Stomach (tissue), 9 donors: ENCODE measurements around the gene BCAP29. TPM values are rescaled to one million over a fixed set of nuclear protein-coding genes. Genes with fewer than 3 reads are reported as not detected.

Experiments
- DNase-seq, 2 donors: peaks; one replicate each; pipeline versions ENCODE4 v3.0.0 to v3.0.0-alpha.2; 2013 to 2019
- H3K27ac ChIP-seq, 5 donors: fragments of 200-600 bp in 4 of 5; sonication (generic) in 4 of 5; one replicate each; pipeline ENCODE4 v1.5.1; 2013 to 2019; ENCODE audit warnings: mild to moderate bottlenecking in 1 of 5, moderate library complexity in 1 of 5
- H3K27me3 ChIP-seq, 3 donors: fragments of 200-600 bp; sonication (generic); one replicate each; pipeline ENCODE4 v1.5.1; 2017 to 2019; ENCODE audit warnings: mixed run types in 1 of 3
- H3K36me3 ChIP-seq, 4 donors: fragments of 200-600 bp; sonication (generic); 1 replicate in 3 of 4; 2 replicates in 1 of 4; pipeline ENCODE4 v1.5.1; 2016 to 2019
- H3K4me1 ChIP-seq, 4 donors: fragments of 200-600 bp; sonication (generic); one replicate each; pipeline ENCODE4 v1.5.1; 2016 to 2019
- H3K4me3 ChIP-seq, 4 donors: fragments of 200-600 bp; sonication (generic) in 3 of 4; one replicate each; pipeline ENCODE4 v1.5.1; 2016 to 2019; ENCODE audit warnings: mild to moderate bottlenecking in 1 of 4
- H3K9me3 ChIP-seq, 4 donors: fragments of 200-600 bp; sonication (generic); one replicate each; pipeline ENCODE4 v1.5.1; 2016 to 2019
- EP300 ChIP-seq: sonication (generic); formaldehyde crosslinking; IDR thresholded peaks from one replicate; pipeline ENCODE4 v1.6.1; 2017; ENCODE audit warnings: antibody characterized with exemption
- POLR2A ChIP-seq, 4 donors: fragments of 450-650 bp; IDR thresholded peaks; one replicate each; pipeline ENCODE4 v1.6.1; 2016; ENCODE audit warnings: antibody characterized with exemption in 4 of 4, control low read depth in 2 of 4, mild to moderate bottlenecking in 1 of 4, moderate library complexity in 1 of 4
- POLR2AphosphoS5 ChIP-seq, 3 donors: sonication (generic); formaldehyde crosslinking; IDR thresholded peaks; one replicate each; pipeline ENCODE4 v1.6.1; 2016; ENCODE audit warnings: antibody characterized with exemption in 3 of 3
- WGBS, 5 donors: extraction: QIAGEN DNeasy Blood & Tissue Kit in 3 of 5; methylation state at CpG; one replicate each; pipeline versions ENCODE4 v1.1.5 to v1.1.7; 2013 to 2018; 5-methylcytosine and 5-hydroxymethylcytosine counted together
- intact Hi-C: fragments of 100-400 bp; cut with DNase I; formaldehyde crosslinking; loops from one replicate; pipeline ENCODE4 v1.15.1; 2023; ENCODE audit warnings: low total_unique reads
- polyA plus RNA-seq, 3 donors: library from polyadenylated mRNA; stranded (reverse); fragments of 200-250 nt; gene quantifications; one replicate each; pipeline ENCODE4 v1.2.3, GENCODE V29; 2013
- total RNA-seq, 5 donors: library from RNA; depleted of rRNA; stranded (reverse); fragments of >200 nt; gene quantifications; one replicate each; pipeline versions ENCODE4 v1.1.0 to v1.2.3, GENCODE V29; 2014 to 2016
- TF ChIP-seq, protein P1 (sequence below), 7 experiments: fragments of 450-650 bp in 4 of 7; fragments of 200-600 bp in 3 of 7; sonication (generic) in 3 of 7; IDR thresholded peaks; one replicate each; pipeline ENCODE4 v1.5.1; 2016 to 2019; ENCODE audit warnings: antibody characterized with exemption in 7 of 7, control low read depth in 2 of 7, mild to moderate bottlenecking in 1 of 7
- donor health status: healthy with polysubstance abuse.
- donor health status: Bipolar disorder and iron deficiency.
- donor health status: healthy.

BCAP29 gene
- total and polyA plus RNA-seq, 8 donors: 26.1 to 73.1 (median 44.8) TPM

DNA sequence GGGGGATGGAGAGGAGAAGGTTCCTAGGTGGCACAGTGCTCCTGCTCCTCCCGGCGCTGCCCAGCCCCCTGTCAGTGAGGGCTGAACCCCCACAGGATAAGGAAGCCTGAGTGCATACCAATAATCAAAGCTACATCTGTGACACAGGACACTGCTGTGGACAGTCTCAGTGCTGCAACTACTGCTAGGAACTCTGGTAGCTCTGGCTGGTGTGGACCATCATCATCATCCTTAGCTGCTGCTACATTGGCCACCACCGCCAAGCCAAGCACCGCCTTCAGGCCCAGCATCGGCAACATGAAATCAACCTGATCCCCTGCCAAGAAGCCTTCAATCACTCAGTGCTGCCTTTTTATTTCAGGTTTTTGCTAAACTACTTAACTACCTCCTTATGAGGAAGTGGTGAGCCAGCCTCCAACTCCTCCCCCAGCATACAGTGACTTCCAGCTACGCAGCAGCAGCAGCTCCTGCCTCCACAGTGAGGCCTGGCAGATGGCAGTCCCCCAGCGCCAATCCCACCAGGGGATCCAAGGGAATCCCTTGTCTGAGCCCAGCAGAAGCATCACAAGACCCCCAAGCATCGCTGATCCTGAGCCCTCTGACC lies 48.5 kb downstream of the BCAP29 start:
- Histone ChIP-seq H3K27ac (no peak overlapping the region), H3K4me1 (no peaks in the 10 kb centered on the region), H3K36me3 (peaks cover 0 to 9% (median 0%) of the 10 kb centered on the region in 4 donors), H3K4me3 (no peak overlapping the region), H3K9me3 (no peaks in the 10 kb centered on the region), H3K27me3 (no peaks in the 10 kb centered on the region)
- TF ChIP-seq, protein P1, sequence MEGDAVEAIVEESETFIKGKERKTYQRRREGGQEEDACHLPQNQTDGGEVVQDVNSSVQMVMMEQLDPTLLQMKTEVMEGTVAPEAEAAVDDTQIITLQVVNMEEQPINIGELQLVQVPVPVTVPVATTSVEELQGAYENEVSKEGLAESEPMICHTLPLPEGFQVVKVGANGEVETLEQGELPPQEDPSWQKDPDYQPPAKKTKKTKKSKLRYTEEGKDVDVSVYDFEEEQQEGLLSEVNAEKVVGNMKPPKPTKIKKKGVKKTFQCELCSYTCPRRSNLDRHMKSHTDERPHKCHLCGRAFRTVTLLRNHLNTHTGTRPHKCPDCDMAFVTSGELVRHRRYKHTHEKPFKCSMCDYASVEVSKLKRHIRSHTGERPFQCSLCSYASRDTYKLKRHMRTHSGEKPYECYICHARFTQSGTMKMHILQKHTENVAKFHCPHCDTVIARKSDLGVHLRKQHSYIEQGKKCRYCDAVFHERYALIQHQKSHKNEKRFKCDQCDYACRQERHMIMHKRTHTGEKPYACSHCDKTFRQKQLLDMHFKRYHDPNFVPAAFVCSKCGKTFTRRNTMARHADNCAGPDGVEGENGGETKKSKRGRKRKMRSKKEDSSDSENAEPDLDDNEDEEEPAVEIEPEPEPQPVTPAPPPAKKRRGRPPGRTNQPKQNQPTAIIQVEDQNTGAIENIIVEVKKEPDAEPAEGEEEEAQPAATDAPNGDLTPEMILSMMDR (IDR thresholded peaks at IDR 0.05): no peak
- TF ChIP-seq POLR2AphosphoS5 (IDR thresholded peaks at IDR 0.05) (no peak), POLR2A (IDR thresholded peaks at IDR 0.05) (no peak)
- 85 to 90% (median 87%) methylated on average over 8 of the region's 8 CpGs for WGBS, 5 donors
- peak in 1 of 2 donors; percentile 10 for DNase-seq
- intact Hi-C loops: no loop called here

DNA sequence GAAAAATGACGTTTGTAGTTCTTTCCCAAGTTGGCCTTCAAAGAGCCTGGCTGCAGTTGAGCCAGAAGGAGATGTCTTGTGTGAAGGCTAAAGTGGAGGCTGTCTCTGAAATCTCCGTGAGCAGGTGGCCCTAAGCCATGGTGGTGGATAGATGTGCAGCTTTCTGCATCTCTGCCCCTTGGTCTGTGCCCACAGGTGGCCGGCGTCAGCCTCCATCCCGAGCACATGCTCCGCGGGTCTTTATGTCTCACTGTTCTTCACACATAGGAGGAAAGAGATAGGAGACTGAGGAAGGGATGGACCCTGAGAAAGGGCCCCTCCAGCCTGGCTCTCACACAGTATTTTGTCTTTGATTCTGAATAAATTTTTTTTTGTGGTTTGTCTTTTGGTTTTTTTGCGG lies 50.3 kb downstream of the BCAP29 start:
- intact Hi-C loops: no loop called here
- no peak overlapping the region for H3K27ac ChIP-seq
- H3K9me3 ChIP-seq: no peaks in the 10 kb centered on the region
- TF ChIP-seq EP300: no peak
- TF ChIP-seq POLR2A (IDR thresholded peaks at IDR 0.05): no peak
- TF ChIP-seq POLR2AphosphoS5 (IDR thresholded peaks at IDR 0.05): no peak
- TF ChIP-seq, protein P1 (IDR thresholded peaks at IDR 0.05): no peak
- no peaks in the 10 kb centered on the region for H3K4me1 ChIP-seq
- no peak overlapping the region for H3K4me3 ChIP-seq
- H3K36me3 ChIP-seq: peaks cover 0 to 9% (median 0%) of the 10 kb centered on the region in 4 donors
- H3K27me3 ChIP-seq: no peaks in the 10 kb centered on the region
- 86 to 96% (median 93%) methylated on average over 8 of the region's 8 CpGs for WGBS, 5 donors
- no peak for DNase-seq

DNA sequence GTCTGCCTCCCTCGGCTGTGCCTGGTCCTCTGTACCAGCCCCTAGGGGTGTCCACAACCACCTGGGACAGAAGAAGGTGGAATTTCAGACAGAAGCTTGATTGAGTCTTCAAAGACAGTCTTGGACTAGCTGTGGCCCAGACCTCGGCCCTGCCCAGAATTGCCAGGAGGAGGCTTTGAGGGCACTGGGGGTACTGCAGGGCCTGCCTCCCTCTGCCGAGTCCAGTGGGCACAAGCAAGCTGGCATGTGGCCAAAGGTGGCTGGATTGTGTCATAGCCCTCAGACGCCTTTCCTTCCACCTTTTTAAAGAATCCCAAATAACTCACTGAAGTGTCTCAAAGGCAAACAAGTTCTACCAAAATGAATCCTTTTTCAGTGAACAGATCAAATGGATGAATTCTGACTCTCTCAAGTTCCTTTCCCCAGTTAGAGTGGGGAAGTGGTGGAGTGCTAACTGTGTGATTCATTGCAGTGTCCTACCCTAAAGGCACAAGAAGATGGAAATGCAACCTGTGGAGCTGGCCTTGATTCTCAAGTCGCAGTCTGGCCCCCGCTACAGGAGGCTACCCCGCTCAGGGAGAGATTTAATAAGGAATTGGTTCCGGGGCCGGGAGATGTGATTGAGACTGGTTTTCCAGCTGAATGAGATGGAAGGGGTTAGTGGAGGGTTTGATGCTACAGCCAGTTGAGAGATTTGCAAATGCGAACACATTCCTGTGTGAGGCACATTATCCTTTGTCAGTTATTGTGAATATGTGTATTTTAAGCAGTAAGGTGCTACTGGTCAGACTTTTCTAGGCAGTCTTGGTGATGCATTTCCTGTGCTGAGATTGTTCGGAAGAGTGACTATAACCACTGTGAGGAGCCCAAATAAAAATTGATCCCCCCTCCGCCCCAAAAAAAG lies 51.8 kb downstream of the BCAP29 start:
- 88 to 94% (median 91%) methylated on average over 12 of the region's 12 CpGs for WGBS, 5 donors
- TF ChIP-seq POLR2A (IDR thresholded peaks at IDR 0.05) (no peak), POLR2AphosphoS5 (IDR thresholded peaks at IDR 0.05) (no peak), EP300 (no peak)
- TF ChIP-seq, protein P1 (IDR thresholded peaks at IDR 0.05): no peak
- DNase-seq: no peak

DNA sequence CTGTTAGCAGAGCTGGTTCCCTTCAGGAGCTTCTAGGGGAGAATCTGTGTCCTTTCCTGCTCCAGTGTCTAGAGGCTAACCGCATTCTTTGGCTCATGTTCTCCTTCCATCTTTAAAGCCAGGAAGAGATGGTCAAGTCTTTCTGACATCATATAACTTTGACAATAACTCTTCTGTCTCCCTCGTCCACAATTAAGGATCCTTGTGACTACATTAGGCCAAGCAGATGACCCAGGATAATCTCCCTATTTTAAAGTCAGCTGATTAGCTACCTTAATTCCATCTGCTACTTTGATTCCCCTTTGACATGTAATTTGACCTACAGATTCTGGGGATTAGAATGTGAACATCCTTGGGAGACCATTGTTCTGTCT lies 52.4 kb downstream of the BCAP29 start:
- Histone ChIP-seq H3K4me3 (no peak overlapping the region), H3K27ac (no peak overlapping the region), H3K4me1 (no peaks in the 10 kb centered on the region), H3K36me3 (peaks cover 0 to 9% (median 0%) of the 10 kb centered on the region in 4 donors), H3K27me3 (no peaks in the 10 kb centered on the region), H3K9me3 (no peaks in the 10 kb centered on the region)
- 84 to 96% (median 90%) methylated on average over 2 of the region's 2 CpGs for WGBS, 5 donors
- no peak for DNase-seq
- TF ChIP-seq, protein P1 (IDR thresholded peaks at IDR 0.05): no peak
- no peak for TF ChIP-seq POLR2A (IDR thresholded peaks at IDR 0.05)
- no peak for TF ChIP-seq EP300
- intact Hi-C loops: no loop called here

More for the DNA sequence above, 51.8 kb downstream of the BCAP29 start:
- intact Hi-C loops: no loop called here
- Histone ChIP-seq H3K27ac (no peak overlapping the region), H3K36me3 (peaks cover 0 to 9% (median 0%) of the 10 kb centered on the region in 4 donors), H3K9me3 (no peaks in the 10 kb centered on the region), H3K4me3 (no peak overlapping the region), H3K27me3 (no peaks in the 10 kb centered on the region), H3K4me1 (no peaks in the 10 kb centered on the region)
